Measurements from ENCODE around the gene SLC19A1.

- TF ChIP-seq POLR2A (IDR thresholded peaks at IDR 0.05; ENCODE audit: low read depth, low read length) (no peak), TAF1 (IDR thresholded peaks at IDR 0.05; ENCODE audit: borderline replicate concordance, low read depth, low read length) (no peak), POLR2AphosphoS5 (IDR thresholded peaks at IDR 0.05; ENCODE audit: low read depth, low read length) (no peak)
These were observed 76.5 kb downstream of the SLC19A1 start for GRCh38 chr21:45465611-45466329.
